Measurements from ENCODE around the gene MYO18B.
A peak's percentile ranks its signal among the peaks of the same experiment; 100 is the strongest.

MYO18B gene

GRCh38 chr22:25874327-25874726, 132.3 kb downstream of the MYO18B start:
- no peak for TF ChIP-seq CTCF (IDR thresholded peaks at IDR 0.05; ENCODE audit: borderline replicate concordance, control extremely low read depth, extremely low read depth, insufficient read depth, missing control alignments)
- no peak for DNase-seq (ENCODE audit: low spot score)
- in situ Hi-C loops (cut with MboI; ENCODE audit: low sequenced_read_pairs, unreplicated experiment) = no loop called here

GRCh38 chr22:25875461-25875860, 133.5 kb downstream of the MYO18B start:
- in situ Hi-C loops (cut with MboI; ENCODE audit: low sequenced_read_pairs, unreplicated experiment) = no loop called here
- DNase-seq (ENCODE audit: low spot score) = no peak
- TF ChIP-seq CTCF (IDR thresholded peaks at IDR 0.05; ENCODE audit: borderline replicate concordance, control extremely low read depth, extremely low read depth, insufficient read depth, missing control alignments) = no peak

GRCh38 chr22:25876871-25877270, 134.9 kb downstream of the MYO18B start:
- no peak for DNase-seq (ENCODE audit: low spot score)
- no peak for TF ChIP-seq CTCF (IDR thresholded peaks at IDR 0.05; ENCODE audit: borderline replicate concordance, control extremely low read depth, extremely low read depth, insufficient read depth, missing control alignments)
- in situ Hi-C loops (cut with MboI; ENCODE audit: low sequenced_read_pairs, unreplicated experiment) = no loop called here

- in situ Hi-C loops (cut with MboI; ENCODE audit: low sequenced_read_pairs, unreplicated experiment) = no loop called here
- TF ChIP-seq CTCF (IDR thresholded peaks at IDR 0.05; ENCODE audit: borderline replicate concordance, control extremely low read depth, extremely low read depth, insufficient read depth, missing control alignments) = no peak
- DNase-seq (ENCODE audit: low spot score) = no peak
These were observed 136.9 kb downstream of the MYO18B start for GRCh38 chr22:25878933-25879332.

GRCh38 chr22:25880524-25880923, 138.5 kb downstream of the MYO18B start:
- no peak for DNase-seq (ENCODE audit: low spot score)
- TF ChIP-seq CTCF (IDR thresholded peaks at IDR 0.05; ENCODE audit: borderline replicate concordance, control extremely low read depth, extremely low read depth, insufficient read depth, missing control alignments) = peak; percentile 19
- in situ Hi-C loops (cut with MboI; ENCODE audit: low sequenced_read_pairs, unreplicated experiment) = no loop called here

GRCh38 chr22:25881210-25881755, 139.3 kb downstream of the MYO18B start:
- DNase-seq (ENCODE audit: low spot score) = no peak
- no peak for TF ChIP-seq CTCF (IDR thresholded peaks at IDR 0.05; ENCODE audit: borderline replicate concordance, control extremely low read depth, extremely low read depth, insufficient read depth, missing control alignments)
- in situ Hi-C loops (cut with MboI; ENCODE audit: low sequenced_read_pairs, unreplicated experiment) = no loop called here

- no peak for DNase-seq (ENCODE audit: low spot score)
- TF ChIP-seq CTCF (IDR thresholded peaks at IDR 0.05; ENCODE audit: borderline replicate concordance, control extremely low read depth, extremely low read depth, insufficient read depth, missing control alignments) = no peak
- in situ Hi-C loops (cut with MboI; ENCODE audit: low sequenced_read_pairs, unreplicated experiment) = no loop called here
These were observed 140.4 kb downstream of the MYO18B start for GRCh38 chr22:25882360-25882759.

All from GM13976 (cell line).